HG02852 (cell line): ENCODE results near the gene MARCHF9.

Source experiments
- ATAC-seq: cut with Tn5 transposase; IDR thresholded peaks from one replicate; pipeline ENCODE4 v1.9.1; 2021; ENCODE audit warnings: mild to moderate bottlenecking, moderate library complexity; ENCODE audit not compliant: unreplicated experiment

MARCHF9 gene

GRCh38 chr12:57793920-57794319, 39.0 kb downstream of the MARCHF9 start:
- ATAC-seq, result no peak

DNA sequence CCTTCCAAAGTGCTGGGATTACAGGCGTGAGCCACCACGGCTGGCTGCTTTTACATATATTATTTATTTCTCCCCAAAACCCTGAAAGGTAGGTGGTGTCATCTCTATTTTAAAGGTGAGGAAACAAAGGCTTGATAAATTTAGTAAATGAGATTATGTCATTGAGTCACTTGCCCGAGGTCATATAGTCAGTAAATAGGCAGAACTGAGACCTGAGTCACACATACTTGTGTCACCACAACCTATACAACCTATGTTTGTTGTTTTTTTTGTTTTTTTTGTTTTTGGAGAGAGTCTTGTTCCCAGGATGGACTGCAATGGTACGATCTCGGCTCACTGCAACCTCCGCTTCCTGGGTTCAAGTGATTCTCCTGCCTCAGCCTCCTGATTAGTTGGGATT, 40.5 kb downstream of the MARCHF9 start:
- ATAC-seq, result no peak

DNA sequence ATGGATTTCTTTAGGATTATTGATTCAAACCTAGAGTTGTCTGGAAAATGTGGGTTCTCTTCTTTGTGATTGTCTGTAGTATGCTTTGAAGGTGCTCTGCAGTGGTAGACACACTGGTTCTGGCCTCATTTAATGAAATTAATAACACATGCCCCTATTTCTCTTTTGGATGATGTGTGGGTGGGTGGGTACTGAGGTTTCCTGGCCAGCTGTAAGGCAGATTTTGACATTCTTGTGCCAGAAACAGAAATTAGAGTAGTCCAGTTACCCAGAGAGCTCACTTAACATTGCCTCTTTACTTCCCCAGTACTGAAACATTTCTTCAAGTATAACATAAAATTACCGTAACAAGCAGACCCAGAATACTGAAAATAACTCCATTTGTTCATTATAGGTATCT, 42.1 kb downstream of the MARCHF9 start:
- ATAC-seq, result no peak

DNA sequence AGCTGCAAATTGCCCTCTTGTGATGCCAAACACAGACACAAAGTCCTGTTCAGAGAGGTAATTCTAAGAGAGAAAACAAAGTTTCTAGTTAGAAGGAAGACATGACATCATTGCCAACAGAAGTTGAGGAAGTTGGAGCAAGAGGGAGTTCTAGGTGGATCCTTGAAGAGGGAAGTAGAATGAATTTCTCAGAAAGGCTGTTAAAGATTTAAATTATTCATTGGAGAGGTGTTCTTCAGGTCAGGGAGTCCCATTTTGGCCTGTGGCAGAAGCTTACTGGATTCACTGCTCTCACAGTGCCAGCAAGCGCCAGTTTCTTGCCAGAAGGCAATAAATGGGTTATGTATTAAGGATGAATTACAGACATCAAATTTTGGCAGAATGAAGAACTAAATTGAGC, 43.0 kb downstream of the MARCHF9 start:
- no peak for ATAC-seq

GRCh38 chr12:57800965-57801364, 46.1 kb downstream of the MARCHF9 start:
- ATAC-seq, result no peak

DNA sequence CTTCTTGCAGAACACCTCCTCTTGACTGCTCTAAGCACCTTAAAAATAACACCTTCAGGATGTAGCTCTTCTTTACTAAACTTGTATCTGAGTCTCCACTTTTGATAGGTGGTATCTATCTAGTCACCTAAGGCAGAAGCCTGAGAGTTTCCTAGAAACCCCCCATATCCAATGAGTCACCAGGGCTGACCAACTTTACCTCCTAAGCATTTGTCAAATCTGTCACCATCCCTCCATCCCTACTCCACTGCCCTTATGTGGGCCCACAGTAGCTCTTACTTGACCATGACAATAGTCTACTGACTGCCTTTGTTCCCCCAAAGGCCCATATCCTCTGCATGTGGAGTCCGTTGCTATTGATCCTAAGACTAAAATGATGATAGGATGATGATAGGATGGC, 47.7 kb downstream of the MARCHF9 start:
- no peak for ATAC-seq

DNA sequence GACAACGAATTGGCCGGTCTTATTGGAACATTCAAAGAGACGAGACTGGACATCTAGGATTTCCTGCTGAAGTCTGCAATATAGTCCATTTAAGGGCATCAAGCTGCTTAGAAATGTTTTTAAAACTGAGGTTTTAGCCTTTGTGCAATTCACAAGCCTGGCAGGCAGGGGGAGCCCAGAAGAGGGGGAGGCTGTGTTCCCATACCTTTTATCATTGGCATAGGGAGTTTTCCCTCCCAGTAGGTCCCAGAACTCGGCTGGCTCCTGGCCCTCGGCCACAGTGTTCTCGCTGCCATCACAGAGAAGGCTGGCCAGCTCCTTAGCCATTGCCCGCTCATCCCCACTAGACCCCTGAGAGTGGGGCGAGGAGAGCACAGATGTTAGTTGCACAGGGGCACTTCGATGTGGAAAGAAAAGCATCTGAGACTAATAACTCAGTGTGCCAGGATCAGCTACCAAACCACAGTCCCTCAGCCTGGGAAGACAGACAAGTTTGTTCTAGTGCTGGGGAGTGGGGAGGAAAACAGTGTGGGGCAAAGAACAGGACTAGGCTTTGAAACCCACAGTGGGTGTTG, 48.5 kb downstream of the MARCHF9 start:
- no peak for ATAC-seq

DNA sequence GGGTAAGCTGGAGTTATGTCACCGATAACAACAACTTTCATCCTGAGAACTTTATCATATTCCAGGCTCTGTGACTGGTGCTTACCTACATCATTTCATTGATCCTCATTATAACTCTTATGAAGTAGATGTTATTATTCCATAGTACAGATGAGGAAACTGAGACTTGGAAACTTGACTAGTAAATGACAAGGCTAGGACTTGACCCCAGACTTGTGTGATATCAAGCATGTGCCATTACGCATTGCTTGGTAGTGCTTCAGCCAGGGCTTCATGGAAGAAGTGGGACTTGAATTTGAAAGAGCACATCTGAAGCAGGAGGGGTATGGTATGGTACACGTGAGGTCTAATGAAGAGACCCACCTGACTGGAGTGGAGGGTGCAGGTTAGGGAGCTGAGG, 51.8 kb downstream of the MARCHF9 start:
- ATAC-seq, result no peak

DNA sequence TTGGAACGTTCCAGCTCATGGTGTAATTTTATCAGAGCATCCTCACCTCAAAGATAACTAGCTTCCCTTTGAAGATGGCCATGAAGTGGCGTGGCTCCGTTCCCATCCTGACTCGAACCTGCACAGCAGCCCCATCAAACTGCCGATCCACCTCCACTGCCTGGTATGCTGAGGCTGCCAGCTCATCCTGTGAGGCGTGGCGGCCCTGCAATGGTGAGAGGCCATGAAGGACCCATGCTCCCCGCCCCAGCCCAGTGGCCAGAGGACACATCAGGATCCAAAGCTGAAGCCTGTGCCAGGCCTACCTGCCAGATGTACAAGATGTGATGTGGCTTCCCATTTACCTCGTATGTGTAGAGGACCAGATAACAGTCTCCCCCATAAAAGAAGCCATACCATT, 52.4 kb downstream of the MARCHF9 start:
- no peak for ATAC-seq

DNA sequence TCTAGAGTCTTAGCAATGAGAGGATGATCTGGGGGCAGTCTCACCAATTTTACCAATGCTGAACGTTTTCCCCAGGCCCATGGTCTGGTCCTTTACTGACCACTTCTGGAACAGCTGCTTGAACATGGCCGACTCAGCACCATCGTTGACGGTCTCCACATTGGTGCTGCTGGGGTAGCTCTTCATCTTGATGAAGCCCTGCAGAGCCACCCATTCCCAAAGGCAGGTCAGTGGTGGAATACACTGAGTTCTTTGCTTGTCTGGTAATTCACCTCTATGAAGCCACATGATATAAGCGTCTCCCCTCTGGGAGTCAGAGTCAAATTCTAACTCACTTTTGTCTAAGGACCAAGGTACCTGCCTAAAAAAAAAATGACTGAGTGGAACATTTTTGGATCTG, 53.4 kb downstream of the MARCHF9 start:
- ATAC-seq, result no peak

DNA sequence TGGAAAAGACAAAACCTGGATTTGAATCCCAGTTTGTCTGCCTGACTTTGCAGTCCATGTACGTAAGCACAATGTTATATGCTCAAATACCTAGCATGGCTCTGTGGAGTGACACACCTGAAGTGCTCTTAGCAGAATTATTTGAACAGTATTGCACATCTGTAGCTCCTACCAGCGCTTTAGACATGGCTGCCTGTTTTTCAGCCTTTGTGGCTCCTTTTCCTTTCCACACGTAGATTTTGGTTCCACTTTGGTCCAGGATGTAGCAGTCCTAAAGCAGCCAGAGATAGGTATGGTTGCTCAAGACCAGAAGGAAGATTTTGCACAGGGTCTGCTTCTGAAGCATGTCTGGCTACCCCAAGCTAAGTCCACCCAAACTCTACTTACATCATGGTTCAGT, 54.5 kb downstream of the MARCHF9 start:
- ATAC-seq, result no peak
